AG09309 (cell line): ENCODE data around the gene TMEM144.

ENCODE experiments used
- DNase-seq: peaks from one replicate; pipeline ENCODE4 v3.0.0-alpha.2; 2010; ENCODE audit warnings: low read depth
- H3K4me3 ChIP-seq: 2 replicates; pipeline ENCODE4 v1.5.1; 2011; ENCODE audit warnings: mild to moderate bottlenecking, low read depth, low read length, moderate library complexity; ENCODE audit not compliant: control insufficient read depth
- CTCF ChIP-seq: IDR thresholded peaks from 2 replicates; pipeline ENCODE4 v1.5.1; 2011; ENCODE audit warnings: mild to moderate bottlenecking, low read depth, low read length, inconsistent platforms; ENCODE audit not compliant: insufficient read depth, control insufficient read depth; ENCODE audit errors: missing control alignments

The TMEM144 gene

GRCh38 chr4:158192439-158193158 is 17.7 kb upstream of the TMEM144 start:
- H3K4me3 ChIP-seq, result no peak overlapping the region
- no peak for DNase-seq
- TF ChIP-seq CTCF, result no peak

GRCh38 chr4:158193171-158193749 is 17.0 kb upstream of the TMEM144 start:
- H3K4me3 ChIP-seq, result no peak overlapping the region
- DNase-seq, result no peak
- peak; percentile 47 for TF ChIP-seq CTCF

- TF ChIP-seq CTCF, result no peak
- no peak for DNase-seq
- H3K4me3 ChIP-seq, result no peak overlapping the region
Observed at GRCh38 chr4:158195297-158195696, 15.0 kb upstream of the TMEM144 start.

- DNase-seq, result no peak
- no peak for TF ChIP-seq CTCF
Observed at GRCh38 chr4:158197194-158197776, 13.0 kb upstream of the TMEM144 start.

GRCh38 chr4:158200214-158200613 is 10.1 kb upstream of the TMEM144 start:
- no peak for DNase-seq
- TF ChIP-seq CTCF, result no peak
- no peak overlapping the region for H3K4me3 ChIP-seq

More at GRCh38 chr4:158197194-158197776, 13.0 kb upstream of the TMEM144 start:
- H3K4me3 ChIP-seq, result no peak overlapping the region

GRCh38 chr4:158201322-158201721 is 9.0 kb upstream of the TMEM144 start:
- TF ChIP-seq CTCF, result no peak
- DNase-seq, result no peak
- H3K4me3 ChIP-seq, result no peak overlapping the region
